PFSK-1 (cell line): ENCODE measurements around the gene BNC2.

Source experiments
- FOXP2 ChIP-seq: optimal IDR thresholded peaks from 2 replicates; pipeline ENCODE3; 2011; ENCODE audit warnings: borderline replicate concordance, control low read depth, inconsistent platforms; ENCODE audit not compliant: insufficient read depth; ENCODE audit errors: extremely low read length, extremely low read depth
- POLR2AphosphoS5 ChIP-seq: IDR thresholded peaks from 2 replicates; pipeline ENCODE4 v1.6.1; 2012; ENCODE audit warnings: low read depth, mild to moderate bottlenecking, control low read depth, low read length, moderate library complexity
- SIN3A ChIP-seq: IDR thresholded peaks from 2 replicates; pipeline ENCODE4 v1.6.1; 2012; ENCODE audit warnings: mild to moderate bottlenecking, low read length, moderate library complexity, borderline replicate concordance; ENCODE audit not compliant: insufficient read depth
- TAF1 ChIP-seq: IDR thresholded peaks from 2 replicates; pipeline ENCODE4 v1.6.1; 2012; ENCODE audit warnings: low read length, control low read depth, borderline replicate concordance; ENCODE audit not compliant: insufficient read depth
- TF ChIP-seq, protein P1 (sequence below), 2 experiments: IDR thresholded peaks; 2 replicates each; pipeline versions ENCODE4 v1.6.1 to v1.8.0; 2011 to 2012; ENCODE audit warnings: low read depth in 2 of 2, low read length in 2 of 2, control low read depth in 1 of 2, inconsistent platforms in 1 of 2, mild to moderate bottlenecking in 1 of 2, moderate library complexity in 1 of 2; ENCODE audit not compliant: insufficient read depth in 1 of 2

DNA sequence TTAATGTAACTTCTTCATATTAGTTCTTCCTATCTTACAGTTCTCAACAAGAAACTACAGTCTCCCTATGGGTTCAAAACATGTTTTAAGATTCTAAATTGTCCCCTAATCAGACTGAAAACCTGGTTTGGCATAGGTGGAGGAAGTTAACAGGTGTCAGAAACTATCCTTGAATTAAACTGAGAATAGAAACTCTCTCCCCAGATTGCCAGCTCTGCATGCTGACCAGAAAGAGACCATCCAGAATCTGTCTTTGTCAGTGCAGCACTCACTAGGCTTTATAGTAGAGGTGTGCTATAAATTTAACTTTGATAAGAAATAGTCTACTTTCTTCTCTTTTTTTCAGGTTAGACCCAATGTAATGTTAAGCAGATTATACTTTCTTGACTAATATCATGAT lies 63.8 kb downstream of the BNC2 start:
- no peak for TF ChIP-seq SIN3A
- no peak for TF ChIP-seq TAF1
- TF ChIP-seq POLR2AphosphoS5, result no peak
- TF ChIP-seq, protein P1, sequence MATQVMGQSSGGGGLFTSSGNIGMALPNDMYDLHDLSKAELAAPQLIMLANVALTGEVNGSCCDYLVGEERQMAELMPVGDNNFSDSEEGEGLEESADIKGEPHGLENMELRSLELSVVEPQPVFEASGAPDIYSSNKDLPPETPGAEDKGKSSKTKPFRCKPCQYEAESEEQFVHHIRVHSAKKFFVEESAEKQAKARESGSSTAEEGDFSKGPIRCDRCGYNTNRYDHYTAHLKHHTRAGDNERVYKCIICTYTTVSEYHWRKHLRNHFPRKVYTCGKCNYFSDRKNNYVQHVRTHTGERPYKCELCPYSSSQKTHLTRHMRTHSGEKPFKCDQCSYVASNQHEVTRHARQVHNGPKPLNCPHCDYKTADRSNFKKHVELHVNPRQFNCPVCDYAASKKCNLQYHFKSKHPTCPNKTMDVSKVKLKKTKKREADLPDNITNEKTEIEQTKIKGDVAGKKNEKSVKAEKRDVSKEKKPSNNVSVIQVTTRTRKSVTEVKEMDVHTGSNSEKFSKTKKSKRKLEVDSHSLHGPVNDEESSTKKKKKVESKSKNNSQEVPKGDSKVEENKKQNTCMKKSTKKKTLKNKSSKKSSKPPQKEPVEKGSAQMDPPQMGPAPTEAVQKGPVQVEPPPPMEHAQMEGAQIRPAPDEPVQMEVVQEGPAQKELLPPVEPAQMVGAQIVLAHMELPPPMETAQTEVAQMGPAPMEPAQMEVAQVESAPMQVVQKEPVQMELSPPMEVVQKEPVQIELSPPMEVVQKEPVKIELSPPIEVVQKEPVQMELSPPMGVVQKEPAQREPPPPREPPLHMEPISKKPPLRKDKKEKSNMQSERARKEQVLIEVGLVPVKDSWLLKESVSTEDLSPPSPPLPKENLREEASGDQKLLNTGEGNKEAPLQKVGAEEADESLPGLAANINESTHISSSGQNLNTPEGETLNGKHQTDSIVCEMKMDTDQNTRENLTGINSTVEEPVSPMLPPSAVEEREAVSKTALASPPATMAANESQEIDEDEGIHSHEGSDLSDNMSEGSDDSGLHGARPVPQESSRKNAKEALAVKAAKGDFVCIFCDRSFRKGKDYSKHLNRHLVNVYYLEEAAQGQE (IDR thresholded peaks at IDR 0.05; ENCODE audit: insufficient read depth in 1 of 2, low read depth in 2 of 2, low read length in 2 of 2), result no peak
- TF ChIP-seq FOXP2, result no peak
